ENCODE data around the gene PGM2L1. TPM values are rescaled to one million over a fixed set of nuclear protein-coding genes. Genes with fewer than 3 reads are reported as not detected.
A peak's percentile ranks its signal among the peaks of the same experiment; 100 is the strongest.

PGM2L1 gene
- total and polyA plus RNA-seq, 2 experiments from 2014 or later = 32.6 to 44.4 TPM

GRCh38 chr11:74398244-74399159 lies at the start of gene PGM2L1 (continued):
- peak; percentile 90 for TF ChIP-seq ETS1 (IDR thresholded peaks at IDR 0.05)

GRCh38 chr11:74447720-74448119 lies 49.5 kb upstream of the PGM2L1 start:
- no peaks in the 10 kb centered on the region for H3K36me3 Mint-ChIP-seq (ENCODE audit: low read depth)
- H3K4me1 Mint-ChIP-seq = peaks cover 21% of the 10 kb centered on the region
- Histone ChIP-seq H3K36me3 (ENCODE audit: insufficient read depth) (no peaks in the 10 kb centered on the region), H3K79me2 (replicated peaks; ENCODE audit: insufficient read depth) (no peaks in the 10 kb centered on the region), H2AFZ (no peak overlapping the region), H3K4me2 (no peak overlapping the region), H3K27me3 (ENCODE audit: insufficient read depth) (no peaks in the 10 kb centered on the region), H3K4me3 (no peak overlapping the region), H3K4me1 (ENCODE audit: insufficient read depth) (peaks cover 4% of the 10 kb centered on the region; the same call in 1 of the 2 replicates), H3F3A (replicated peaks; ENCODE audit: low read depth) (no peaks in the 10 kb centered on the region), H3K27ac (ENCODE audit: low read depth) (no peak overlapping the region), H3K9me2 (ENCODE audit: insufficient read depth) (no peaks in the 10 kb centered on the region), H4K20me1 (replicated peaks; ENCODE audit: insufficient read depth) (no peaks in the 10 kb centered on the region)
- TF ChIP-seq JUNB (IDR thresholded peaks at IDR 0.05; ENCODE audit: unreplicated experiment) = no peak
- no peak for TF ChIP-seq NANOG (IDR thresholded peaks at IDR 0.05; ENCODE audit: borderline replicate concordance)
- H3K9me3 Mint-ChIP-seq = no peaks in the 10 kb centered on the region
- no peak for DNase-seq (ENCODE audit: low spot score)
- H3K27me3 Mint-ChIP-seq (ENCODE audit: insufficient read depth, low read depth, poor library complexity) = no peaks in the 10 kb centered on the region
- ATAC-seq = no peak
- H3K27ac Mint-ChIP-seq = no peak overlapping the region
- no peak overlapping the region for H3K4me3 Mint-ChIP-seq

GRCh38 chr11:74446532-74446938 lies 48.3 kb upstream of the PGM2L1 start:
- ATAC-seq (no peak), DNase-seq (ENCODE audit: low spot score) (no peak)
- TF ChIP-seq CREB1 (CRISPR knock-in tag; IDR thresholded peaks at IDR 0.05; ENCODE audit: low read depth) (no peak), ZNF114 (CRISPR knock-in tag; IDR thresholded peaks at IDR 0.05) (no peak), POLR2AphosphoS5 (IDR thresholded peaks at IDR 0.05; ENCODE audit: low read depth) (no peak), JUNB (IDR thresholded peaks at IDR 0.05; ENCODE audit: unreplicated experiment) (no peak), CTCF (conservative IDR thresholded peaks at IDR 0.05; ENCODE audit: low read depth in 2 of 2) (no peak)
- Histone ChIP-seq H3K36me3 (ENCODE audit: insufficient read depth) (no peaks in the 10 kb centered on the region), H3K27ac (ENCODE audit: low read depth) (no peak overlapping the region), H4K20me1 (replicated peaks; ENCODE audit: insufficient read depth) (no peaks in the 10 kb centered on the region), H3K79me2 (replicated peaks; ENCODE audit: insufficient read depth) (no peaks in the 10 kb centered on the region), H2AFZ (no peak overlapping the region), H3K27me3 (ENCODE audit: insufficient read depth) (no peaks in the 10 kb centered on the region), H3K4me3 (no peak overlapping the region), H3K4me1 (ENCODE audit: insufficient read depth) (peaks cover 4% of the 10 kb centered on the region; the same call in 1 of the 2 replicates), H3F3A (replicated peaks; ENCODE audit: low read depth) (no peaks in the 10 kb centered on the region), H3K4me2 (no peak overlapping the region), H3K9me2 (ENCODE audit: insufficient read depth) (no peaks in the 10 kb centered on the region)
- Mint-ChIP-seq H3K4me3 (no peak overlapping the region), H3K36me3 (ENCODE audit: low read depth) (no peaks in the 10 kb centered on the region), H3K27me3 (ENCODE audit: insufficient read depth, low read depth, poor library complexity) (no peaks in the 10 kb centered on the region), H3K27ac (no peak overlapping the region), H3K4me1 (peaks cover 23% of the 10 kb centered on the region), H3K9me3 (no peaks in the 10 kb centered on the region)
